SH-SY5Y (cell line): ENCODE data around the gene MCEMP1.

ENCODE experiments used
- GATA2 ChIP-seq: IDR thresholded peaks from 2 replicates; pipeline ENCODE4 v1.6.1; 2011; ENCODE audit warnings: mild to moderate bottlenecking, low read depth, low read length
- GATA3 ChIP-seq: IDR thresholded peaks from 2 replicates; pipeline ENCODE4 v1.6.1; 2011; ENCODE audit warnings: low read depth, mild to moderate bottlenecking, low read length, moderate library complexity

DNA sequence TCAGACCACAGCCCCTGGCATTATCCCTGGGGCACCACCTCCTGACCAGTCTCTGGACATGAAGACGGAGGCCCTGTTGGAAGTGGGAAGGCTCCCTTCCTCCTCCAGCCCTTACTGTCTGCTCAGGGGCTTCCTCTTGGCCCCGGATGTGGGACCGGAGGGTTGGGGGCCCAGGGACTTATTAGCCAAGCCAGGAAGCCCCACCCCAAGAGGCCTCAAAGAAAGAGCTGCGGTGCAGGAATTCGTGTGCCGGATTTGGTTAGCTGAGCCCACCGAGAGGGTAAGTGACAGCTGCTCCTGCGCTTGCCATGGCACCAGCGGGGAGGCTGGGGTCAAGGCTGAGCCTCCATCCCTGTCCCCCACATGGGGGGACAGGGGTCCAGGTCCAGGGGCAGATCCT is 8.0 kb upstream of the MCEMP1 start, which contains the start of gene RETN:
- TF ChIP-seq GATA3: no peak
- TF ChIP-seq GATA2: no peak
